ENCODE measurements around the gene LY6G6C. TPM values are rescaled to one million over a fixed set of nuclear protein-coding genes. Genes with fewer than 3 reads are reported as not detected.
A peak's percentile ranks its signal among the peaks of the same experiment; 100 is the strongest.

Gene LY6G6C
- total RNA-seq, 2 experiments from 2014 or later, result not detected

- Mint-ChIP-seq H3K27me3 (no peaks in the 10 kb centered on the region), H3K4me3 (no peak overlapping the region), H3K4me1 (peaks cover 7% of the 10 kb centered on the region), H3K9me3 (no peaks in the 10 kb centered on the region), H3K27ac (no peak overlapping the region), H3K36me3 (peaks cover under 1% of the 10 kb centered on the region)
- DNase-seq, result no peak
Observed at GRCh38 chr6:31707701-31708100, 13.8 kb downstream of the LY6G6C start.

- Mint-ChIP-seq H3K27ac (no peak within 1 kb of the TSS), H3K4me1 (peaks cover 10% of the 10 kb centered on the region), H3K4me3 (no peak within 1 kb of the TSS), H3K27me3 (no peaks in the 10 kb centered on the region), H3K9me3 (no peaks in the 10 kb centered on the region), H3K36me3 (peaks cover 3% of the 10 kb centered on the region)
- no peak for DNase-seq
Observed at GRCh38 chr6:31706599-31706998, 14.9 kb downstream of the LY6G6C start, which contains the start of gene LY6G6F. Gene LY6G6F, plus strand, starts transcription at chr6:31706866. Its CDS starts 41 bp downstream, at chr6:31706907.

- Mint-ChIP-seq H3K4me3 (no peak overlapping the region), H3K27ac (no peak overlapping the region), H3K4me1 (peaks cover 14% of the 10 kb centered on the region), H3K36me3 (peaks cover 3% of the 10 kb centered on the region), H3K9me3 (no peaks in the 10 kb centered on the region), H3K27me3 (no peaks in the 10 kb centered on the region)
- no peak for DNase-seq
Observed at GRCh38 chr6:31705931-31706330, 15.6 kb downstream of the LY6G6C start.

GRCh38 chr6:31702819-31703716, 18.5 kb downstream of the LY6G6C start, which contains the start of gene ABHD16A:
Gene ABHD16A, minus strand, starts transcription at chr6:31703324. Its CDS starts 43 bp downstream, at chr6:31703281.
- H3K36me3 Mint-ChIP-seq, result peaks cover 3% of the 10 kb centered on the region
- peak within 1 kb of the TSS; percentile 97 for H3K4me3 Mint-ChIP-seq
- H3K9me3 Mint-ChIP-seq, result no peaks in the 10 kb centered on the region
- peaks cover 13% of the 10 kb centered on the region for H3K4me1 Mint-ChIP-seq
- H3K27ac Mint-ChIP-seq, result peak within 1 kb of the TSS; percentile 95
- DNase-seq, result peak; percentile 98
- no peaks in the 10 kb centered on the region for H3K27me3 Mint-ChIP-seq

GRCh38 chr6:31702405-31702818, 19.1 kb downstream of the LY6G6C start:
- H3K27me3 Mint-ChIP-seq, result no peaks in the 10 kb centered on the region
- H3K9me3 Mint-ChIP-seq, result no peaks in the 10 kb centered on the region
- no peak for DNase-seq
- H3K36me3 Mint-ChIP-seq, result peaks cover 3% of the 10 kb centered on the region
- H3K27ac Mint-ChIP-seq, result peak overlapping the region; percentile 95
- peaks cover 18% of the 10 kb centered on the region for H3K4me1 Mint-ChIP-seq
- peak overlapping the region; percentile 97 for H3K4me3 Mint-ChIP-seq

- Mint-ChIP-seq H3K36me3 (peaks cover 3% of the 10 kb centered on the region), H3K4me1 (peaks cover 18% of the 10 kb centered on the region), H3K9me3 (no peaks in the 10 kb centered on the region), H3K27ac (peak overlapping the region; percentile 95), H3K4me3 (peak overlapping the region; percentile 97), H3K27me3 (no peaks in the 10 kb centered on the region)
- DNase-seq, result no peak
Observed at GRCh38 chr6:31701666-31702404, 19.7 kb downstream of the LY6G6C start.

GRCh38 chr6:31700740-31701401, 20.7 kb downstream of the LY6G6C start:
- Mint-ChIP-seq H3K4me1 (peaks cover 18% of the 10 kb centered on the region), H3K27ac (no peak overlapping the region), H3K27me3 (no peaks in the 10 kb centered on the region), H3K4me3 (peak overlapping the region; percentile 22), H3K9me3 (no peaks in the 10 kb centered on the region), H3K36me3 (peaks cover 3% of the 10 kb centered on the region)
- DNase-seq, result no peak

- DNase-seq, result no peak
- Mint-ChIP-seq H3K36me3 (peaks cover 8% of the 10 kb centered on the region), H3K4me3 (no peak overlapping the region), H3K4me1 (peaks cover 18% of the 10 kb centered on the region), H3K9me3 (no peaks in the 10 kb centered on the region), H3K27ac (no peak overlapping the region), H3K27me3 (no peaks in the 10 kb centered on the region)
Observed at GRCh38 chr6:31697555-31697954, 24.0 kb downstream of the LY6G6C start.

- Mint-ChIP-seq H3K27me3 (no peaks in the 10 kb centered on the region), H3K27ac (no peak overlapping the region), H3K9me3 (no peaks in the 10 kb centered on the region), H3K4me3 (no peak overlapping the region), H3K4me1 (peaks cover 7% of the 10 kb centered on the region), H3K36me3 (peaks cover 7% of the 10 kb centered on the region)
- DNase-seq, result no peak
Observed at GRCh38 chr6:31693535-31693934, 28.0 kb downstream of the LY6G6C start.

- DNase-seq, result no peak
- Mint-ChIP-seq H3K36me3 (peaks cover 7% of the 10 kb centered on the region), H3K27ac (no peak overlapping the region), H3K9me3 (no peaks in the 10 kb centered on the region), H3K4me3 (no peak overlapping the region), H3K27me3 (no peaks in the 10 kb centered on the region), H3K4me1 (peaks cover 6% of the 10 kb centered on the region)
Observed at GRCh38 chr6:31692886-31693285, 28.7 kb downstream of the LY6G6C start.

GRCh38 chr6:31692353-31692752, 29.2 kb downstream of the LY6G6C start:
- Mint-ChIP-seq H3K27ac (no peak overlapping the region), H3K9me3 (no peaks in the 10 kb centered on the region), H3K4me1 (peaks cover 2% of the 10 kb centered on the region), H3K4me3 (no peak overlapping the region), H3K27me3 (no peaks in the 10 kb centered on the region), H3K36me3 (peaks cover 7% of the 10 kb centered on the region)
- no peak for DNase-seq

- Mint-ChIP-seq H3K4me1 (peaks cover 2% of the 10 kb centered on the region), H3K36me3 (peaks cover 7% of the 10 kb centered on the region), H3K9me3 (no peaks in the 10 kb centered on the region), H3K27me3 (no peaks in the 10 kb centered on the region), H3K27ac (no peak overlapping the region), H3K4me3 (no peak overlapping the region)
- DNase-seq, result no peak
Observed at GRCh38 chr6:31691564-31692108, 29.9 kb downstream of the LY6G6C start.

GRCh38 chr6:31691078-31691463, 30.5 kb downstream of the LY6G6C start:
- no peak overlapping the region for H3K27ac Mint-ChIP-seq
- H3K36me3 Mint-ChIP-seq, result peaks cover 7% of the 10 kb centered on the region
- no peak overlapping the region for H3K4me3 Mint-ChIP-seq
- no peaks in the 10 kb centered on the region for H3K9me3 Mint-ChIP-seq
- no peaks in the 10 kb centered on the region for H3K27me3 Mint-ChIP-seq
- no peak for DNase-seq
- H3K4me1 Mint-ChIP-seq, result peaks cover 2% of the 10 kb centered on the region

- Mint-ChIP-seq H3K4me3 (no peak overlapping the region), H3K36me3 (peaks cover 11% of the 10 kb centered on the region), H3K9me3 (no peaks in the 10 kb centered on the region), H3K27ac (peak overlapping the region; percentile 40), H3K4me1 (peaks cover 2% of the 10 kb centered on the region), H3K27me3 (no peaks in the 10 kb centered on the region)
- no peak for DNase-seq
Observed at GRCh38 chr6:31690231-31691077, 31.1 kb downstream of the LY6G6C start.

All from activated naive CD8-positive, alpha-beta T cell treated with anti-CD3 and anti-CD28 coated beads for 36 hours (primary cell).